Large intestine (tissue), 12 donors: ENCODE data around the gene SIRT2. TPM values are rescaled to one million over a fixed set of nuclear protein-coding genes. Genes with fewer than 3 reads are reported as not detected.
"Not testable (repeated sequence)": the region's sequence is repeated elsewhere in the genome, so short reads cannot be mapped to it uniquely, and the experiment has no call there.

Experiments used
- DNase-seq, 2 donors: peaks; one replicate each; pipeline versions ENCODE4 v3.0.0 to v3.0.0-alpha.2; 2013
- H3K27ac ChIP-seq: one replicate; pipeline ENCODE4 v1.5.1; 2013; ENCODE audit warnings: low read length
- H3K27me3 ChIP-seq: 2 replicates; pipeline ENCODE4 v1.6.1; 2013; ENCODE audit warnings: low read length; ENCODE audit not compliant: control insufficient read depth, insufficient read depth
- H3K36me3 ChIP-seq: 2 replicates; pipeline ENCODE4 v1.6.1; 2013; ENCODE audit warnings: low read length; ENCODE audit not compliant: control insufficient read depth, insufficient read depth
- H3K4me1 ChIP-seq: one replicate; pipeline ENCODE4 v1.6.1; 2013; ENCODE audit warnings: low read length; ENCODE audit not compliant: control insufficient read depth, insufficient read depth
- H3K4me3 ChIP-seq: one replicate; pipeline ENCODE4 v1.5.1; 2013; ENCODE audit warnings: low read length
- H3K9me3 ChIP-seq: one replicate; pipeline ENCODE4 v1.6.1; 2013; ENCODE audit warnings: mild to moderate bottlenecking, low read depth, low read length, moderate library complexity; ENCODE audit not compliant: control insufficient read depth
- WGBS: methylation state at CpG from one replicate; pipeline ENCODE4 v1.1.5; 2013; ENCODE audit warnings: low lambda C conversion rate; ENCODE audit not compliant: insufficient coverage; 5-methylcytosine and 5-hydroxymethylcytosine counted together
- long read RNA-seq, 11 donors: transcript quantifications; one replicate each; lab custom pipeline, GENCODE V29; 2026
- polyA plus RNA-seq: library from polyadenylated mRNA; unstranded; fragments of 120-200 nt; gene quantifications from one replicate; pipeline ENCODE4 v1.2.1, GENCODE V29; 2013

The SIRT2 gene
- polyA plus RNA-seq: 60.9 TPM
- long read RNA-seq, donor 1, partial matches to known transcripts: 5 of 13 reads
- long read RNA-seq, donor 1, other reads (novel, unspliced or antisense): 0 of 13 reads
- long read RNA-seq, donor 2, transcript SIRT2-204 (15 exons, 2,062 nt): major isoform, 15 of 100 reads
- long read RNA-seq, donor 2, partial matches to known transcripts: 79 of 100 reads
- long read RNA-seq, donor 2, other reads (novel, unspliced or antisense): 0 of 100 reads
- long read RNA-seq, donor 3: 0 reads
- long read RNA-seq, donor 4: 0 reads
- long read RNA-seq, donor 5, partial matches to known transcripts: 8 of 16 reads
- long read RNA-seq, donor 5, other reads (novel, unspliced or antisense): 0 of 16 reads
- long read RNA-seq, donor 6, transcript SIRT2-204 (15 exons, 2,062 nt): major isoform, 5 of 28 reads
- long read RNA-seq, donor 6, transcript SIRT2-218 (3 exons, 606 nt): major isoform, 5 of 28 reads
- long read RNA-seq, donor 6, partial matches to known transcripts: 15 of 28 reads
- long read RNA-seq, donor 6, other reads (novel, unspliced or antisense): 0 of 28 reads
- long read RNA-seq, donor 7, partial matches to known transcripts: 0 of 4 reads
- long read RNA-seq, donor 7, other reads (novel, unspliced or antisense): 0 of 4 reads
- long read RNA-seq, donor 8, transcript SIRT2-204 (15 exons, 2,062 nt): major isoform, 14 of 24 reads
- long read RNA-seq, donor 8, partial matches to known transcripts: 5 of 24 reads
- long read RNA-seq, donor 8, other reads (novel, unspliced or antisense): 0 of 24 reads
- long read RNA-seq, donor 9, transcript SIRT2-204 (15 exons, 2,062 nt): major isoform, 15 of 31 reads
- long read RNA-seq, donor 9, partial matches to known transcripts: 12 of 31 reads
- long read RNA-seq, donor 9, other reads (novel, unspliced or antisense): 0 of 31 reads
- long read RNA-seq, donor 10, transcript SIRT2-204 (15 exons, 2,062 nt): major isoform, 6 of 30 reads
- long read RNA-seq, donor 10, transcript SIRT2-201 (16 exons, 2,070 nt): minor isoform, 5 of 30 reads
- long read RNA-seq, donor 10, partial matches to known transcripts: 16 of 30 reads
- long read RNA-seq, donor 10, other reads (novel, unspliced or antisense): 0 of 30 reads
- long read RNA-seq, donor 11, partial matches to known transcripts: 5 of 13 reads
- long read RNA-seq, donor 11, other reads (novel, unspliced or antisense): 0 of 13 reads

- Histone ChIP-seq H3K36me3 (no peaks in the 10 kb centered on the region), H3K27ac (peak within 1 kb of the TSS; percentile 84), H3K4me3 (peak within 1 kb of the TSS; percentile 96), H3K4me1 (peaks cover 16% of the 10 kb centered on the region), H3K27me3 (no peaks in the 10 kb centered on the region), H3K9me3 (no peaks in the 10 kb centered on the region)
- peak; percentile 100 for DNase-seq
- WGBS: no CpG with 5 or more reads among the region's 64 CpGs
Observed at GRCh38 chr19:38899447-38900201, at the start of gene SIRT2, which contains the start of gene NFKBIB. Gene SIRT2 (minus strand): TSS chr19:38899618. CDS start chr19:38899521, 97 bp downstream. Gene NFKBIB (plus strand): TSS chr19:38899969. CDS start chr19:38900033, 64 bp downstream.

DNA sequence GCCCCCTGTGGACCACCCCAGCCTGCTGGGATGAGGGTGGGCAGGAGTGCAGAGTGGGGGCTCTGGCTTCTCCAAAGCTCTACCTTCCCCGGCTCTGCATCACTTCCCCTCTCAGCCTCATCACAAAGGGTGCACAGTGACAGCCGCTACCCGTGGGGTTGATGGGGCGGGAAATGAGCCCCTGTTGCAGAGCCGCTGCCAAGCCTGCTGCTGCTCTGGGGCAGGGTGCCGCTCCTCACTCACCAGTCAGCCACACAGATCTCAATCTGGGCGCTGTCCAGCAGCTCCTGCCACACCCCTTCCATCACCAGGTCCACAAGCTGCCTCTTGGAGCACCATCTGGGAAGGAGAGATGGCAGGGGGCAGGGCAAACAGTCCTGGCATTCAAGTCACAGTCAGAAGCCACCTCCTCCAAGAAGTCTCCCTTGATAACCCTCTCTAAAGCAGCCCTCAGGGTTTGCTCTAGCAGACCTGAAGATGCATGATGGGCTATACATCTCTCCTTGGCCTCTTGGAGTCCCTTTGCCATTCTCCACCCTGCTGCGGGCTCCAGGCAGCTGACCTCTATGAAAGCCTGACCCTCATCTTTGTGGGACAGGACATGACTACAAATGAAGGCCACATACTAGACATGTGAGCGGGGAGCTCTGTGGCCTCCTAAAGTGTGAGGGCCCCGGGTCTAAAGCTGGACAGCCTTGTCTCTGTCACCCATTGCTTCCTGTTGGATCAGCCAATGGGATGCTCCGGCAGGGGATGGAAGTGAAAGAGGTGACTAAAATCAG lies 47.0 kb upstream of the SIRT2 start:
- Histone ChIP-seq H3K27ac (no peak overlapping the region), H3K9me3 (peaks cover 6% of the 10 kb centered on the region), H3K27me3 (no peaks in the 10 kb centered on the region), H3K36me3 (peaks cover 48% of the 10 kb centered on the region), H3K4me1 (peaks cover 5% of the 10 kb centered on the region), H3K4me3 (no peak overlapping the region)
- no CpG with 5 or more reads among the region's 11 CpGs for WGBS
- no peak for DNase-seq

DNA sequence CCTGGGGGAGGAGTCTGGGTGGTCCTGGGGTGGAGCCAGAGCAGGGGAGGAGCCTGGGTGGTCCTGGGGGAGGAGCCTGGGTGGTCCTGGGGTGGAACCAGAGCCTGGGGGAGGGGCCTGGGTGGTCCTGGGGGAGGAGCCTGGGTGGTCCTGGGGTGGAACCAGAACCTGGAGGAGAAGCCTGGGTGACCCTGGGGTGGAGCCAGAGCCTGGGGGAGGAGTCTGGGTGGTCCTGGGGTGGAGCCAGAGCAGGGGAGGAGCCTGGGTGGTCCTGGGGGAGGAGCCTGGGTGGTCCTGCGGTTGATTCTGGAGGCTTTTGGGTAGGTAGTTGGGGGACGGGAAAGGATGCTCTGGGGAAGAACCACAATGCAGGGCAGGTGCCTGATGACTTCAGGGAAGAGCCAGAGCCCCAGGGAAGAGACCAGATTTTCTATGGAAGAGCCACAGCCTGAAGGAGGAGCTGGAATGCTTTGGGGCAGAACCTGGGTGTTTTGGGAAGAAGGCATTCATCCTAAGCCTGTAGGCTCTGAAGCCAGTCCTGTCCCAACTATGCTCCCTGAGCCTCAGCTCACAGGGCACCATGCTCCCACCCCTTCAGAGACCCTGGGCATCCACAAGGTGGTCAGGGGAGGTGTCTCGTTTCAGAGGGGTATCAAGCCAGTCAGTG lies 46.3 kb upstream of the SIRT2 start:
- no peak overlapping the region for H3K27ac ChIP-seq
- WGBS: no CpG with 5 or more reads among the region's 3 CpGs
- no peaks in the 10 kb centered on the region for H3K27me3 ChIP-seq
- DNase-seq: no peak
- H3K4me3 ChIP-seq: no peak overlapping the region
- H3K36me3 ChIP-seq: peaks cover 48% of the 10 kb centered on the region
- peaks cover 6% of the 10 kb centered on the region for H3K9me3 ChIP-seq
- peaks cover 5% of the 10 kb centered on the region for H3K4me1 ChIP-seq

DNA sequence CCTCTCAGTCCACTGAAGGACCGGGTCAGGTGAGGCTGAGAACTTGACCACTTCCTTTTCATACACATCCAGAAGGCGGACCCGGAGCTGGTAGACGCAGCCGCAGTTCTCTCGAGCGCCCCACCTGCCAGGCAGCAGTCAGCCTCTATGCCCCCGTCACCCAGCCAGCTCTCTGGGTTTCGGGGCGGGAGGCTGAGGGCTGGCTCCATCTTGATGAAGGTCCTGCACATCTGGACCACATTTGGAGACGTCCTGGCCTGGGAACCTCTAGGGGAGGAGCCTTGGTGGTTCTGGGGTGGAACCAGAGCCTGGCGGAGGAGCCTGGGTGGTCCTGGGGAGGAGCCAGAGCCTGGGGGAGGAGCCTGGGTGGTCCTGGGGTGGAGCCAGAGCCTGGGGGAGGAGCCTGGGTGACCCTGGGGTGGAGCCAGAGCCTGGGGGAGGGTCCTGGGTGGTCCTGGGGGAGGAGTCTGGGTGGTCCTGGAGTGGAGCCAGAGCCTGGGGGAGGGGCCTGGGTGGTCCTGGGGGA lies 45.6 kb upstream of the SIRT2 start:
- Histone ChIP-seq H3K27me3 (no peaks in the 10 kb centered on the region), H3K9me3 (peaks cover 3% of the 10 kb centered on the region), H3K4me1 (peaks cover under 1% of the 10 kb centered on the region), H3K4me3 (no peak overlapping the region), H3K36me3 (peaks cover 48% of the 10 kb centered on the region), H3K27ac (no peak overlapping the region)
- no peak for DNase-seq
- no CpG with 5 or more reads among the region's 12 CpGs for WGBS

DNA sequence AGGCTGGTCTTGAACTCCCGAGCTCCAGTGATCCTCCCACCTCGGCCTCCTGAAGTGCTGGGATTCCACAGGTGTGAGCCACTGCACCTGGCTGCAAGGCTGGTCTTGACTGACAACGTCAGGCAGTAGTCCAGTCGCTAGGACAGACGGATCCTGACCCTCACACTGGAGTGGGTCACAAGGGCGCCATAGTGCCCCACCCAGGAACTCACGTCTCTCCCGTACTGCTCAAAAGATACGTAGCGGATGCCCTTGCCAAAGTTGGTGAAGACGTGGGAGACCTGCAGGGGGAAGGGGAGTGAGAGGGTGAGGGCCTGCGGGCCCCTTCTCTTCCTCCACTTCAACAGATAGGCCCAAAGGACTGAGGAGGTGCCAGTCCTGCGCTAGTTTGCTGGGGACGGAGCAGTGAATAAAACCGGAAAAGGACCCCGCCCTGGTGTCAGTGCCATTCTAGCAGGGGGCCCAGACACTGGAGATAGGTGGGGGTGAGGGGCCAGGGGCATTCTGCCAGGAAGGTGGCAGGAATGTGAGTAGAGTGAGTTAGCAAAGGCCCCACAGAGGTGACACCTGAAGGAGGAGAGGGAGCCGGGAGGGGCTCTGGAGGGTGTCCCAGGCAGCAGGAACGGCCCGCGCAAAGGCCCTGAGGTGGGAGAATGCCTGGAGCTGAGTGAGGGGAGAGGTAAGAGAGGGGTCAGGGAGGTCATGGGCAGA lies 43.2 kb upstream of the SIRT2 start:
- Histone ChIP-seq H3K36me3 (peaks cover 39% of the 10 kb centered on the region), H3K4me1 (no peaks in the 10 kb centered on the region), H3K27ac (no peak overlapping the region), H3K4me3 (no peak overlapping the region), H3K27me3 (no peaks in the 10 kb centered on the region), H3K9me3 (no peaks in the 10 kb centered on the region)
- WGBS: no CpG with 5 or more reads among the region's 20 CpGs
- DNase-seq: no peak

GRCh38 chr19:38941979-38942378 lies 42.6 kb upstream of the SIRT2 start:
- Histone ChIP-seq H3K4me1 (no peaks in the 10 kb centered on the region), H3K27ac (no peak overlapping the region), H3K36me3 (peaks cover 32% of the 10 kb centered on the region), H3K4me3 (no peak overlapping the region), H3K27me3 (no peaks in the 10 kb centered on the region), H3K9me3 (no peaks in the 10 kb centered on the region)
- WGBS: no CpG with 5 or more reads among the region's 2 CpGs
- DNase-seq: no peak

DNA sequence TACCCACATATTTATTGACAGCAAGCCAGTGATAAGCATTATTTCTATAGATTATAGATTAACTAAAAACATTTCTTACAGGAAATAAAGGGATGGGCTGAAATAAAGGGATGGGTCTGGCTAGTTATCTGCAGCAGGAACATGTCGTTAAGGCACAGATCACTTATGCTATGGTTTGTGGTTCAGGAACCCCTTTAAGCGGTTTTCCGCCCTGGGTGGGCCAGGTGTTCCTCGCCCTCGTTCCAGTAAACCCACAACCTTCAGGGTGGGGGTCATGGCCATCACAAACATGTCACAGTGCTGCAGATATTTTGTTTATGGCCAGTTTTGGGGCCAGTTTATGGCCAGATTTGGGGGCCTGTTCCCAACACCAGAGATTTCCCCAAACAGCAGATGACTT lies 42.0 kb upstream of the SIRT2 start:
- not testable (repeated sequence) for H3K4me3 ChIP-seq, H3K27ac ChIP-seq, DNase-seq, H3K27me3 ChIP-seq, H3K9me3 ChIP-seq, H3K4me1 ChIP-seq
- H3K36me3 ChIP-seq: peaks cover 27% of the 10 kb centered on the region
- WGBS: no CpG with 5 or more reads among the region's 5 CpGs

- no peak overlapping the region for H3K27ac ChIP-seq
- no peak overlapping the region for H3K4me3 ChIP-seq
- no peaks in the 10 kb centered on the region for H3K4me1 ChIP-seq
- WGBS: 67% methylated on average over 1 of the region's 5 CpGs
- peaks cover 18% of the 10 kb centered on the region for H3K36me3 ChIP-seq
- no peak for DNase-seq
- H3K27me3 ChIP-seq: no peaks in the 10 kb centered on the region
- peaks cover 1% of the 10 kb centered on the region for H3K9me3 ChIP-seq
Observed at GRCh38 chr19:38939957-38940356, 40.5 kb upstream of the SIRT2 start.
